ENCODE measurements around the gene SLC25A1.

- no peak for TF ChIP-seq CTCF (IDR thresholded peaks at IDR 0.05)
- TF ChIP-seq REST (IDR thresholded peaks at IDR 0.05; ENCODE audit: insufficient read depth in 1 of 2, low read depth in 2 of 2, low read length in 1 of 2): no peak
Observed at GRCh38 chr22:19197997-19198865, 19.7 kb upstream of the SLC25A1 start.

All from Panc1 (cell line).